OCI-LY7 (cell line): ENCODE measurements around the gene BARX2. TPM values are rescaled to one million over a fixed set of nuclear protein-coding genes. Genes with fewer than 3 reads are reported as not detected.

Experiments
- BruUV-seq: library from RNA; stranded (reverse); fragments of 400-500 nt; replicated peaks from 2 replicates; lab custom pipeline; 2021; lab: Mats Ljungman, UMichigan
- CTCF ChIA-PET: fragments of 300-600 bp; sonication (Branson Sonifier 250); formaldehyde crosslinking; loops from one replicate; lab custom pipeline; 2022; ENCODE audit warnings: antibody characterized with exemption; ENCODE audit not compliant: unreplicated experiment; lab: Charles Lee
- POLR2A ChIA-PET: fragments of 300-600 bp; sonication (Branson Sonifier 250); formaldehyde crosslinking; loops from one replicate; lab custom pipeline; 2022; ENCODE audit warnings: antibody characterized with exemption; lab: Charles Lee
- DNase-seq: peaks from one replicate; pipeline ENCODE4 v3.0.0-alpha.2; 2015; ENCODE audit warnings: low spot score
- H2AFZ ChIP-seq: fragments of 200-600 bp; sonication (generic), shearing (Covaris generic); 2 replicates; pipeline ENCODE4 v1.6.1; 2014; ENCODE audit warnings: mild to moderate bottlenecking, antibody characterized with exemption, low read length, moderate library complexity
- H3K27ac ChIP-seq: fragments of 200-600 bp; sonication (generic); 2 replicates; pipeline ENCODE4 v1.5.1; 2014; ENCODE audit warnings: mixed run types, low read depth, mild to moderate bottlenecking, moderate library complexity, low read length, inconsistent platforms; ENCODE audit not compliant: poor library complexity, severe bottlenecking
- H3K36me3 ChIP-seq: fragments of 200-600 bp; sonication (generic); 2 replicates; pipeline ENCODE4 v1.6.1; 2014; ENCODE audit warnings: mild to moderate bottlenecking, antibody characterized with exemption, low read length, moderate library complexity, mixed read lengths; ENCODE audit not compliant: insufficient read depth
- H3K4me1 ChIP-seq: fragments of 200-600 bp; sonication (generic); 2 replicates; pipeline ENCODE4 v1.5.1; 2014; ENCODE audit warnings: mild to moderate bottlenecking, low read length; ENCODE audit not compliant: insufficient read depth, poor library complexity, severe bottlenecking
- H3K4me2 ChIP-seq: fragments of 200-600 bp; sonication (generic); 2 replicates; pipeline ENCODE4 v1.6.1; 2014; ENCODE audit warnings: mild to moderate bottlenecking, low read length
- H3K4me3 ChIP-seq: fragments of 200-600 bp; sonication (generic); 2 replicates; pipeline ENCODE4 v1.5.1; 2014; ENCODE audit warnings: mild to moderate bottlenecking, low read depth, low read length; ENCODE audit not compliant: poor library complexity, severe bottlenecking
- H3K79me2 ChIP-seq: fragments of 200-600 bp; sonication (generic); 2 replicates; pipeline ENCODE4 v1.6.1; 2016; ENCODE audit warnings: low read depth, mild to moderate bottlenecking, low read length, moderate library complexity, mixed read lengths; ENCODE audit not compliant: insufficient read depth
- H3K9me2 ChIP-seq: fragments of 200-600 bp; sonication (generic); 2 replicates; pipeline ENCODE4 v1.6.1; 2016; ENCODE audit warnings: mild to moderate bottlenecking, low read length, mixed read lengths; ENCODE audit not compliant: insufficient read depth
- H3K9me3 ChIP-seq: fragments of 200-600 bp; sonication (generic); 2 replicates; pipeline ENCODE4 v1.6.1; 2014; ENCODE audit warnings: mild to moderate bottlenecking, mixed run types, low read length, mixed read lengths
- H4K20me1 ChIP-seq: fragments of 200-600 bp; sonication (generic); 2 replicates; pipeline ENCODE4 v1.6.1; 2014; ENCODE audit warnings: mild to moderate bottlenecking, antibody characterized with exemption, low read length, moderate library complexity, mixed read lengths; ENCODE audit not compliant: insufficient read depth
- EZH2phosphoT487 ChIP-seq: fragments of 200-600 bp; sonication (generic); IDR thresholded peaks from 2 replicates; pipeline ENCODE4 v1.6.1; 2018; ENCODE audit warnings: low read depth, borderline replicate concordance, mild to moderate bottlenecking, mixed run types, antibody characterized with exemption, low read length, moderate library complexity, mixed read lengths
- intact Hi-C: fragments of 100-400 bp; cut with micrococcal nuclease; formaldehyde crosslinking; loops from one replicate; pipeline ENCODE4 v1.10.0; 2022; ENCODE audit not compliant: unreplicated experiment
- total RNA-seq, 2 experiments: library from RNA; depleted of rRNA in 1 of 2; stranded (reverse); fragments of >200 nt in 1 of 2; shearing (Covaris generic) in 1 of 2; gene quantifications; 2 replicates each; pipeline ENCODE4 v1.2.3, GENCODE V29; 2014 to 2022
- TF ChIP-seq, protein P1 (sequence below): fragments of 200-600 bp; sonication (generic); conservative IDR thresholded peaks from 2 replicates; pipeline ENCODE4 v1.5.1; 2014; ENCODE audit warnings: mild to moderate bottlenecking, antibody characterized with exemption, low read length, moderate library complexity, mixed read lengths

Gene BARX2
- total RNA-seq, 2 experiments from 2014 or later, result 0.06 to 0.23 TPM

DNA sequence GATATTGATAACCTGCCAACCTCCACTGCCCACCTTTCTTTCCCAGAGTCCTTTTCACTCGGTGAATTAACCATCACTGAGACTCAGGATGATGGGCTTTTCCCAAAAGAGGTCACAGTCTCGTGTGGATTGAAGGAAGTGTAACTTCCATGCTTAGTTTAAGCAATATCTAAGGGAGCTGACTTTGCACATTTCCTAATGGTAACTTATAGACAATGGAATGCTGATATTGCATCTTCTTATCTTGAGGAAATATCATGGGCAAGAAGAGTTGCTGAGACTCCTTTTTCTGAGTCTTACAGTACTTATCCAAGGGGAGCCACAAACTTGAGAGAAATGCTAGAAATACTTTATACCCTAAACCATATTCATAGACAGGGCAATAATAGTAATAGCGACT is 8.8 kb downstream of the BARX2 start:
- intact Hi-C loops, result no loop called here
- Histone ChIP-seq H3K79me2 (no peaks in the 10 kb centered on the region), H3K4me1 (no peaks in the 10 kb centered on the region), H3K9me2 (no peaks in the 10 kb centered on the region), H3K27ac (no peak overlapping the region), H3K9me3 (no peaks in the 10 kb centered on the region), H4K20me1 (no peaks in the 10 kb centered on the region), H2AFZ (no peak overlapping the region), H3K4me3 (no peak overlapping the region), H3K36me3 (no peaks in the 10 kb centered on the region), H3K4me2 (no peak overlapping the region)
- ChIA-PET CTCF (interaction anchor here (0.5 kb wide), 1 partner anchor 149 kb away, joined by 3 read pairs; no protein-coding TSS in a partner anchor), POLR2A (no interaction called here)
- no peak for DNase-seq
- no peak for TF ChIP-seq EZH2phosphoT487
- TF ChIP-seq, protein P1, sequence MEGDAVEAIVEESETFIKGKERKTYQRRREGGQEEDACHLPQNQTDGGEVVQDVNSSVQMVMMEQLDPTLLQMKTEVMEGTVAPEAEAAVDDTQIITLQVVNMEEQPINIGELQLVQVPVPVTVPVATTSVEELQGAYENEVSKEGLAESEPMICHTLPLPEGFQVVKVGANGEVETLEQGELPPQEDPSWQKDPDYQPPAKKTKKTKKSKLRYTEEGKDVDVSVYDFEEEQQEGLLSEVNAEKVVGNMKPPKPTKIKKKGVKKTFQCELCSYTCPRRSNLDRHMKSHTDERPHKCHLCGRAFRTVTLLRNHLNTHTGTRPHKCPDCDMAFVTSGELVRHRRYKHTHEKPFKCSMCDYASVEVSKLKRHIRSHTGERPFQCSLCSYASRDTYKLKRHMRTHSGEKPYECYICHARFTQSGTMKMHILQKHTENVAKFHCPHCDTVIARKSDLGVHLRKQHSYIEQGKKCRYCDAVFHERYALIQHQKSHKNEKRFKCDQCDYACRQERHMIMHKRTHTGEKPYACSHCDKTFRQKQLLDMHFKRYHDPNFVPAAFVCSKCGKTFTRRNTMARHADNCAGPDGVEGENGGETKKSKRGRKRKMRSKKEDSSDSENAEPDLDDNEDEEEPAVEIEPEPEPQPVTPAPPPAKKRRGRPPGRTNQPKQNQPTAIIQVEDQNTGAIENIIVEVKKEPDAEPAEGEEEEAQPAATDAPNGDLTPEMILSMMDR, result no peak
- no TSS peak for BruUV-seq

DNA sequence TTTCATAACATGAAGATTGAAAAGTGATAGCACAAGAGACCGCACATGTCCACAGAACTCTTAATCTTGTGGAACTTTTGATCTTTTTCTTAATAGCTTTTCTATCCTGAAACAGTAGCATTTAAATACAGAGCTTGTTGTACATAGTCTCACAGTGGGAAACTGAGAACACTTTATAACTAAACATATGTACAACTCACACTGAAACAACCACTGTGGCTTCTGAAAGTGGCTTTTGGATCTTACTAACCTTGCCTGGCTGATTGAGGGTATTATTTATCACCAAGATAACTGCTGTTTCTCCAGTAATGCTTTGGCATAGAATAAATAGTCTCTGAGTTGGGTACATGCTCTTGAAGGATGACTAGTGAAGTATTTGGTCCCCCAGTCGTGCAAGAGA is 10.2 kb downstream of the BARX2 start:
- no peak overlapping the region for H3K4me3 ChIP-seq
- no peak for DNase-seq
- CTCF ChIA-PET, result no interaction called here
- H3K36me3 ChIP-seq, result no peaks in the 10 kb centered on the region
- no TSS peak for BruUV-seq
- H3K79me2 ChIP-seq, result no peaks in the 10 kb centered on the region
- no peak overlapping the region for H3K4me2 ChIP-seq
- no peaks in the 10 kb centered on the region for H4K20me1 ChIP-seq
- intact Hi-C loops, result no loop called here
- no peaks in the 10 kb centered on the region for H3K9me3 ChIP-seq
- H3K4me1 ChIP-seq, result no peaks in the 10 kb centered on the region
- no peak overlapping the region for H3K27ac ChIP-seq
- POLR2A ChIA-PET, result interaction anchor here (0.5 kb wide), 1 partner anchor 81 kb away, joined by 4 read pairs; no protein-coding TSS in a partner anchor
- no peaks in the 10 kb centered on the region for H3K9me2 ChIP-seq
- TF ChIP-seq, protein P1, result no peak
- TF ChIP-seq EZH2phosphoT487, result no peak
- no peak overlapping the region for H2AFZ ChIP-seq

DNA sequence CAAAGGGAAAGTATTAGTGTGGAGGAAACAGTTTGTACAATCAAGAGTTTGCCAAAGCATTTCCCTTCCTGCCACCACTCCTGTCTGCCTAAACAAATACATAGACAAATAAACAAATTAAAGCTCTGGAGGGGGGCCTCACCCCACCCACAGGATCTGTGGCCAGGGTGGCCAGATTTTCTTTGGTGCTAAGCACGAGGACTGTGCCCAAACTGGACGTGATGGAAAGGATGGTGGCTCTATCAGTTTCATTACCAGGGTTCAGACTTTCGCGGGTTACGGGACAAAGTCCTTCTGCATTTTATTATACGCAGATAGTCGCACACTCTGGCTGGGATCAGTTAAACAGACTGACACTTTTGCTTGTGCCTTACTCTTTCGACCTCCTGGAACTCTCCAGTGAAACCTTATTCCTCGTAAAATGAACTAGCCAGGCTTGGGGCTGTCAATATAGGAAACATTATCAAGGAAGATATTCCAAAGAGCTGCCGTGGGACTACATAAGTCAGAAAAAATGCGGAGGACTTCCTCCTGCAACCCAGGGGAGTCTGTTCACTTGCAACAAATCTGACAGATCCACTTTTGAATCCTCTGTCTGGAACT is 11.2 kb downstream of the BARX2 start:
- CTCF ChIA-PET, result no interaction called here
- no TSS peak for BruUV-seq
- no peak overlapping the region for H3K4me3 ChIP-seq
- no peak overlapping the region for H3K27ac ChIP-seq
- no peaks in the 10 kb centered on the region for H3K4me1 ChIP-seq
- POLR2A ChIA-PET, result no interaction called here
- no peaks in the 10 kb centered on the region for H3K9me3 ChIP-seq
- no peak overlapping the region for H2AFZ ChIP-seq
- H3K36me3 ChIP-seq, result no peaks in the 10 kb centered on the region
- no peak for DNase-seq
- intact Hi-C loops, result no loop called here
- H3K4me2 ChIP-seq, result no peak overlapping the region
- no peaks in the 10 kb centered on the region for H3K79me2 ChIP-seq
- no peaks in the 10 kb centered on the region for H4K20me1 ChIP-seq
- no peak for TF ChIP-seq EZH2phosphoT487
- TF ChIP-seq, protein P1, result no peak
- no peaks in the 10 kb centered on the region for H3K9me2 ChIP-seq
